Measurements from ENCODE around the gene CARD14.
A peak's percentile ranks its signal among the peaks of the same experiment; 100 is the strongest.

The CARD14 gene

GRCh38 chr17:80217703-80218362 lies 48.0 kb downstream of the CARD14 start:
- DNase-seq (ENCODE audit: low read depth): no peak
- H3K4me3 ChIP-seq (ENCODE audit: low read depth, low read length): no peak overlapping the region
- TF ChIP-seq CTCF (IDR thresholded peaks at IDR 0.05; ENCODE audit: control insufficient read depth, extremely low read depth, insufficient read depth): no peak

- H3K4me3 ChIP-seq (ENCODE audit: low read depth, low read length): no peak overlapping the region
- no peak for DNase-seq (ENCODE audit: low read depth)
- no peak for TF ChIP-seq CTCF (IDR thresholded peaks at IDR 0.05; ENCODE audit: control insufficient read depth, extremely low read depth, insufficient read depth)
Observed at GRCh38 chr17:80218391-80218790, 48.6 kb downstream of the CARD14 start.

- H3K4me3 ChIP-seq (ENCODE audit: low read depth, low read length): peak overlapping the region; percentile 99
- no peak for TF ChIP-seq CTCF (IDR thresholded peaks at IDR 0.05; ENCODE audit: control insufficient read depth, extremely low read depth, insufficient read depth)
- peak; percentile 11 for DNase-seq (ENCODE audit: low read depth)
Observed at GRCh38 chr17:80219013-80219762, 49.4 kb downstream of the CARD14 start.

- DNase-seq (ENCODE audit: low read depth): no peak
Observed at GRCh38 chr17:80219763-80220053, 49.9 kb downstream of the CARD14 start.

GRCh38 chr17:80220054-80220735 lies 50.4 kb downstream of the CARD14 start, which contains the start of the genes SGSH and SLC26A11:
TSS of gene SGSH (minus strand) at chr17:80220333. CDS start at chr17:80220313, 20 bp downstream.
TSS of gene SLC26A11 (plus strand) at chr17:80220427. CDS start at chr17:80221561, 1,134 bp downstream.
- no peak for TF ChIP-seq CTCF (IDR thresholded peaks at IDR 0.05; ENCODE audit: control insufficient read depth, extremely low read depth, insufficient read depth)
- H3K4me3 ChIP-seq (ENCODE audit: low read depth, low read length): peak within 1 kb of the TSS; percentile 99
- DNase-seq (ENCODE audit: low read depth): peak; percentile 8

More at GRCh38 chr17:80219763-80220053, 49.9 kb downstream of the CARD14 start:
- no peak for TF ChIP-seq CTCF (IDR thresholded peaks at IDR 0.05; ENCODE audit: control insufficient read depth, extremely low read depth, insufficient read depth)
- H3K4me3 ChIP-seq (ENCODE audit: low read depth, low read length): peak overlapping the region; percentile 99

- DNase-seq (ENCODE audit: low read depth): no peak
- no peak for TF ChIP-seq CTCF (IDR thresholded peaks at IDR 0.05; ENCODE audit: control insufficient read depth, extremely low read depth, insufficient read depth)
- peak overlapping the region; percentile 99 for H3K4me3 ChIP-seq (ENCODE audit: low read depth, low read length)
Observed at GRCh38 chr17:80220736-80221215, 50.9 kb downstream of the CARD14 start.

All from LNCaP clone FGC (cell line).